ENCODE results near the gene GINS2. TPM values are rescaled to one million over a fixed set of nuclear protein-coding genes. Genes with fewer than 3 reads are reported as not detected.

GINS2 gene
- total and polyA plus RNA-seq, 2 of the 4 experiments (the other 2 are of a cell fraction) = 12.0 to 13.4 TPM

DNA sequence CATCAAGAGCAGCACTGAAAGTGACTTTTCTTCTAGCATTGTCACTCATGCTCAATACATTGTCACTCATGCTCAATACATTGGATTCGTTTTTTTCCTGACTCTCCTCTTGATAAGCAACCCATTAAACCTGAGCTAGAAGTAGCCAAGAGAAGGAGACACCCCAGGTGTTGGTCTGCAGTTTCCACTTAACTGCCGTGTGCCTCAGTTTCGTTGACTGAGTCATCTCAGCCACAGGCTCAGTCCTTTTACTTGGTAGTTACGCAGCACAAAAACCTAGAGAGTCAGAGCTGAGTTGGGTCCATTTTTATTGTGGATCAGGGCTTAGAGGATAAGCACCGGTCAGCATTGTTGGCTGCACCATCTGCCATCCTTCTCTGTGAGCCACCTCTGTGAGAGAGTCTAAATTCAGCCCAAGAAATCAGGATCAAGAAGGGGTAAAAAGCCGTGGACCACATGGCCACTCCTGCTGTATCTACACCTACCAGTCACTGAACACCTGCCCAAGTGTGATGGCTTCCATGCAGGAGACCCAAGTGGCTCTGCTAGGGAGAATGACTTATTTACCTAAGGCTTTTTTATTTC, 11.3 kb downstream of the GINS2 start:
- BruUV-seq (replicated peaks) = no TSS peak
- Histone ChIP-seq H3K9ac (ENCODE audit: low read depth, low read length) (no peak overlapping the region), H3K14ac (replicated peaks; ENCODE audit: low read depth, low read length) (no peak overlapping the region), H3K23ac (ENCODE audit: low read depth, low read length) (no peak overlapping the region), H4K8ac (ENCODE audit: low read depth in 2 of 2, low read length in 2 of 2) (no peak overlapping the region), H2AK5ac (ENCODE audit: low read depth, low read length) (no peak overlapping the region), H4K5ac (ENCODE audit: low read depth, low read length) (no peak overlapping the region), H3K18ac (ENCODE audit: low read depth, low read length) (no peak overlapping the region), H4K91ac (ENCODE audit: insufficient read depth, low read depth, low read length) (no peak overlapping the region), H2BK120ac (ENCODE audit: low read depth, low read length) (no peak overlapping the region), H3K27ac (ENCODE audit: insufficient read depth, low read length) (no peak overlapping the region), H2BK15ac (ENCODE audit: low read depth, low read length) (no peak overlapping the region), H3K4me2 (ENCODE audit: low read depth, low read length) (no peak overlapping the region), H3K4me3 (ENCODE audit: insufficient read depth, low read depth, low read length) (no peak overlapping the region), H3K79me1 (ENCODE audit: low read depth in 1 of 2, low read length in 2 of 2) (peaks cover 8 to 23% of the 10 kb centered on the region in 2 experiments), H3K27me3 (ENCODE audit: control insufficient read depth, insufficient read depth, low read length) (no peaks in the 10 kb centered on the region), H3K4me1 (ENCODE audit: control insufficient read depth, insufficient read depth, low read length) (peaks cover 11% of the 10 kb centered on the region), H4K20me1 (ENCODE audit: insufficient read depth, low read length) (peaks cover 18% of the 10 kb centered on the region), H2AFZ (replicated peaks; ENCODE audit: low read length, poor library complexity) (no peak overlapping the region), H2BK20ac (ENCODE audit: low read depth, low read length) (no peak overlapping the region), H3K9me1 (ENCODE audit: insufficient read depth, low read length) (no peaks in the 10 kb centered on the region; the same call in 1 of the 2 replicates), H2BK5ac (ENCODE audit: low read depth, low read length, poor library complexity, severe bottlenecking) (no peak overlapping the region), H3K9me3 (ENCODE audit: control insufficient read depth, insufficient read depth, low read length) (no peaks in the 10 kb centered on the region), H3K56ac (ENCODE audit: extremely low read depth, insufficient read depth, low read length) (no peak overlapping the region), H3K36me3 (ENCODE audit: control insufficient read depth, insufficient read depth, low read length) (peaks cover 25% of the 10 kb centered on the region), H3K4ac (ENCODE audit: low read depth, low read length) (no peak overlapping the region), H2AK9ac (replicated peaks; ENCODE audit: low read depth, low read length, poor library complexity) (no peak overlapping the region)
- ChIA-PET CTCF (no interaction called here), POLR2A (ENCODE audit: unreplicated experiment) (no interaction called here)
- ATAC-seq (ENCODE audit: low read depth) (no peak), DNase-seq (no peak)
- TF ChIP-seq FOS (IDR thresholded peaks at IDR 0.05; ENCODE audit: low read depth, low read length) = no peak
- no peak for TF ChIP-seq RFX5 (IDR thresholded peaks at IDR 0.05; ENCODE audit: low read depth, low read length)
- TF ChIP-seq, protein P1, sequence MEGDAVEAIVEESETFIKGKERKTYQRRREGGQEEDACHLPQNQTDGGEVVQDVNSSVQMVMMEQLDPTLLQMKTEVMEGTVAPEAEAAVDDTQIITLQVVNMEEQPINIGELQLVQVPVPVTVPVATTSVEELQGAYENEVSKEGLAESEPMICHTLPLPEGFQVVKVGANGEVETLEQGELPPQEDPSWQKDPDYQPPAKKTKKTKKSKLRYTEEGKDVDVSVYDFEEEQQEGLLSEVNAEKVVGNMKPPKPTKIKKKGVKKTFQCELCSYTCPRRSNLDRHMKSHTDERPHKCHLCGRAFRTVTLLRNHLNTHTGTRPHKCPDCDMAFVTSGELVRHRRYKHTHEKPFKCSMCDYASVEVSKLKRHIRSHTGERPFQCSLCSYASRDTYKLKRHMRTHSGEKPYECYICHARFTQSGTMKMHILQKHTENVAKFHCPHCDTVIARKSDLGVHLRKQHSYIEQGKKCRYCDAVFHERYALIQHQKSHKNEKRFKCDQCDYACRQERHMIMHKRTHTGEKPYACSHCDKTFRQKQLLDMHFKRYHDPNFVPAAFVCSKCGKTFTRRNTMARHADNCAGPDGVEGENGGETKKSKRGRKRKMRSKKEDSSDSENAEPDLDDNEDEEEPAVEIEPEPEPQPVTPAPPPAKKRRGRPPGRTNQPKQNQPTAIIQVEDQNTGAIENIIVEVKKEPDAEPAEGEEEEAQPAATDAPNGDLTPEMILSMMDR (conservative IDR thresholded peaks at IDR 0.05; ENCODE audit: low read depth, low read length) = no peak
- no peak for TF ChIP-seq BHLHE40 (IDR thresholded peaks at IDR 0.05; ENCODE audit: low read depth, low read length)
- TF ChIP-seq MAFK (IDR thresholded peaks at IDR 0.05; ENCODE audit: low read depth, low read length) = no peak
- no peak for TF ChIP-seq RCOR1 (IDR thresholded peaks at IDR 0.05; ENCODE audit: insufficient replicate concordance, low read length)
- dilution Hi-C loops (cut with HindIII; ENCODE audit: low sequenced_read_pairs, unreplicated experiment) = no loop called here
- intact Hi-C loops (cut with micrococcal nuclease) = loop anchor here (5.0 kb wide), 1 partner anchor 120 kb away; the partner anchor contains the start of genes COX4I1 and EMC8
- 85% methylated on average over 3 of the region's 6 CpGs; no CpG with 5 or more reads in 1 of the 2 experiments for WGBS, 2 experiments (ENCODE audit: extremely low coverage in 2 of 2, insufficient read length in 1 of 2)
- in situ Hi-C loops (cut with MboI; ENCODE audit: low sequenced_read_pairs) = no loop called here
